GM23338 (cell line): ENCODE measurements around the gene CBX8.

ENCODE experiments used
- CREB1 ChIP-seq: fragments of 250-450 bp; sonication (Bioruptor Pico); IDR thresholded peaks from 2 replicates; pipeline ENCODE4 v1.5.0; 2020; ENCODE audit warnings: low read depth, mild to moderate bottlenecking, moderate library complexity
- EZH2 ChIP-seq: fragments of 200-600 bp; sonication (generic); IDR thresholded peaks from one replicate; pipeline ENCODE4 v1.8.0; 2017; ENCODE audit warnings: antibody characterized with exemption, mild to moderate bottlenecking, low read depth; ENCODE audit not compliant: unreplicated experiment
- EZH2phosphoT487 ChIP-seq: fragments of 200-600 bp; sonication (generic); IDR thresholded peaks from one replicate; pipeline ENCODE4 v1.8.1; 2018; ENCODE audit warnings: antibody characterized with exemption; ENCODE audit not compliant: unreplicated experiment
- JUNB ChIP-seq: IDR thresholded peaks from one replicate; pipeline ENCODE4 v1.6.1; 2016; ENCODE audit warnings: antibody characterized with exemption; ENCODE audit not compliant: unreplicated experiment
- NANOG ChIP-seq: IDR thresholded peaks from 2 replicates; pipeline ENCODE4 v1.6.1; 2016; ENCODE audit warnings: antibody characterized with exemption, borderline replicate concordance
- POLR2AphosphoS5 ChIP-seq: IDR thresholded peaks from 2 replicates; pipeline ENCODE4 v1.6.1; 2016; ENCODE audit warnings: antibody characterized with exemption, low read depth
- ZNF114 ChIP-seq: fragments of 250-450 bp; sonication (Bioruptor Pico); IDR thresholded peaks from 2 replicates; pipeline ENCODE4 v1.5.0; 2020; ENCODE audit warnings: mild to moderate bottlenecking, moderate library complexity
- ZNF331 ChIP-seq: fragments of 250-450 bp; sonication (Bioruptor Pico); IDR thresholded peaks from 2 replicates; pipeline ENCODE4 v1.5.0; 2020; ENCODE audit warnings: low read depth, mild to moderate bottlenecking, moderate library complexity
- TF ChIP-seq, protein P1 (sequence below), 2 experiments: fragments of 200-600 bp in 1 of 2; sonication (generic) in 1 of 2; conservative IDR thresholded peaks; 2 replicates each; pipeline versions ENCODE4 v1.5.1 to v1.6.1; 2016 to 2017; ENCODE audit warnings: antibody characterized with exemption in 2 of 2, low read depth in 2 of 2, mild to moderate bottlenecking in 2 of 2, moderate library complexity in 1 of 2
- TF ChIP-seq, protein P2 (sequence below): IDR thresholded peaks from one replicate; pipeline ENCODE4 v1.6.1; 2018; ENCODE audit warnings: antibody characterized with exemption; ENCODE audit not compliant: unreplicated experiment
- TF ChIP-seq, protein P3 (sequence below): IDR thresholded peaks from 2 replicates; pipeline ENCODE4 v1.6.1; 2016; ENCODE audit warnings: antibody characterized with exemption

DNA sequence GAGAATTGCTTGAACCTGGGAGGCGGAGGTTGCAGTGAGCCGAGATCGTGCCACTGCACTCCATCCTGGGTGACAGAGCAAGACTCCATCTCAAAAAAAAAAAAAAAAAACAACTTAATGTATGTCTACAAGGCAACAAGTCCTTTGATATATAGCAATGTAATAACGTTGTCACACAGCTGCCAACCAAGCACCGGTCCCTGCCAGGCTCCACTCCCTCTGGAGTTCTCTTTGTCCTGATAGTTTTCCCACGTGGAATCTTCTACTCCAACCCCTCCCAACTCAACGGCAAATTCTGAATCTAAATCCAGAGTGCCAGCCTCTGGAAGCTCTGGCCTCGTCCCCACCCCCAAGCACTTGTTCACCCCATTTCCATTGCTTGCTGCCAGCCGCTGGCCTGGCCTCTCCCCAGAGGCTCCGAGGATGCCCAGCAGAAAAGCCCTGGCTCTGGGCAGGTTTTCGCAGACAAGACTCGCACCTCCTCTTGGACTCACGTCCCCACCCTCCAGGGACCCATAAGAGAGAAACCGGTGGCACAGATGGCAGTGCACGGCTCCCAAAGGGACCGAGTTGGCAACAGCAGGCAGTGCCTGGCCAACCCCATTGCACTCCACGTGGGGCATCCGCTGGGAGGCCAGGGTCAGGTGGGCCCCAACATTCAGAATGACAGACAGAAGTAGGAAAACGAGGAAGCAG lies 34.8 kb downstream of the CBX8 start:
- TF ChIP-seq JUNB (no peak), EZH2phosphoT487 (no peak), NANOG (no peak), EZH2 (no peak), POLR2AphosphoS5 (no peak), CREB1 (CRISPR knock-in tag) (no peak), ZNF331 (CRISPR knock-in tag) (no peak), ZNF114 (no peak)
- TF ChIP-seq, protein P1, sequence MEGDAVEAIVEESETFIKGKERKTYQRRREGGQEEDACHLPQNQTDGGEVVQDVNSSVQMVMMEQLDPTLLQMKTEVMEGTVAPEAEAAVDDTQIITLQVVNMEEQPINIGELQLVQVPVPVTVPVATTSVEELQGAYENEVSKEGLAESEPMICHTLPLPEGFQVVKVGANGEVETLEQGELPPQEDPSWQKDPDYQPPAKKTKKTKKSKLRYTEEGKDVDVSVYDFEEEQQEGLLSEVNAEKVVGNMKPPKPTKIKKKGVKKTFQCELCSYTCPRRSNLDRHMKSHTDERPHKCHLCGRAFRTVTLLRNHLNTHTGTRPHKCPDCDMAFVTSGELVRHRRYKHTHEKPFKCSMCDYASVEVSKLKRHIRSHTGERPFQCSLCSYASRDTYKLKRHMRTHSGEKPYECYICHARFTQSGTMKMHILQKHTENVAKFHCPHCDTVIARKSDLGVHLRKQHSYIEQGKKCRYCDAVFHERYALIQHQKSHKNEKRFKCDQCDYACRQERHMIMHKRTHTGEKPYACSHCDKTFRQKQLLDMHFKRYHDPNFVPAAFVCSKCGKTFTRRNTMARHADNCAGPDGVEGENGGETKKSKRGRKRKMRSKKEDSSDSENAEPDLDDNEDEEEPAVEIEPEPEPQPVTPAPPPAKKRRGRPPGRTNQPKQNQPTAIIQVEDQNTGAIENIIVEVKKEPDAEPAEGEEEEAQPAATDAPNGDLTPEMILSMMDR (conservative IDR thresholded peaks at IDR 0.05; ENCODE audit: low read depth in 2 of 2) = no peak
- TF ChIP-seq, protein P2, sequence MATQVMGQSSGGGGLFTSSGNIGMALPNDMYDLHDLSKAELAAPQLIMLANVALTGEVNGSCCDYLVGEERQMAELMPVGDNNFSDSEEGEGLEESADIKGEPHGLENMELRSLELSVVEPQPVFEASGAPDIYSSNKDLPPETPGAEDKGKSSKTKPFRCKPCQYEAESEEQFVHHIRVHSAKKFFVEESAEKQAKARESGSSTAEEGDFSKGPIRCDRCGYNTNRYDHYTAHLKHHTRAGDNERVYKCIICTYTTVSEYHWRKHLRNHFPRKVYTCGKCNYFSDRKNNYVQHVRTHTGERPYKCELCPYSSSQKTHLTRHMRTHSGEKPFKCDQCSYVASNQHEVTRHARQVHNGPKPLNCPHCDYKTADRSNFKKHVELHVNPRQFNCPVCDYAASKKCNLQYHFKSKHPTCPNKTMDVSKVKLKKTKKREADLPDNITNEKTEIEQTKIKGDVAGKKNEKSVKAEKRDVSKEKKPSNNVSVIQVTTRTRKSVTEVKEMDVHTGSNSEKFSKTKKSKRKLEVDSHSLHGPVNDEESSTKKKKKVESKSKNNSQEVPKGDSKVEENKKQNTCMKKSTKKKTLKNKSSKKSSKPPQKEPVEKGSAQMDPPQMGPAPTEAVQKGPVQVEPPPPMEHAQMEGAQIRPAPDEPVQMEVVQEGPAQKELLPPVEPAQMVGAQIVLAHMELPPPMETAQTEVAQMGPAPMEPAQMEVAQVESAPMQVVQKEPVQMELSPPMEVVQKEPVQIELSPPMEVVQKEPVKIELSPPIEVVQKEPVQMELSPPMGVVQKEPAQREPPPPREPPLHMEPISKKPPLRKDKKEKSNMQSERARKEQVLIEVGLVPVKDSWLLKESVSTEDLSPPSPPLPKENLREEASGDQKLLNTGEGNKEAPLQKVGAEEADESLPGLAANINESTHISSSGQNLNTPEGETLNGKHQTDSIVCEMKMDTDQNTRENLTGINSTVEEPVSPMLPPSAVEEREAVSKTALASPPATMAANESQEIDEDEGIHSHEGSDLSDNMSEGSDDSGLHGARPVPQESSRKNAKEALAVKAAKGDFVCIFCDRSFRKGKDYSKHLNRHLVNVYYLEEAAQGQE = no peak
- TF ChIP-seq, protein P3, sequence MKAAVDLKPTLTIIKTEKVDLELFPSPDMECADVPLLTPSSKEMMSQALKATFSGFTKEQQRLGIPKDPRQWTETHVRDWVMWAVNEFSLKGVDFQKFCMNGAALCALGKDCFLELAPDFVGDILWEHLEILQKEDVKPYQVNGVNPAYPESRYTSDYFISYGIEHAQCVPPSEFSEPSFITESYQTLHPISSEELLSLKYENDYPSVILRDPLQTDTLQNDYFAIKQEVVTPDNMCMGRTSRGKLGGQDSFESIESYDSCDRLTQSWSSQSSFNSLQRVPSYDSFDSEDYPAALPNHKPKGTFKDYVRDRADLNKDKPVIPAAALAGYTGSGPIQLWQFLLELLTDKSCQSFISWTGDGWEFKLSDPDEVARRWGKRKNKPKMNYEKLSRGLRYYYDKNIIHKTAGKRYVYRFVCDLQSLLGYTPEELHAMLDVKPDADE = no peak
